OCI-LY7 (cell line): ENCODE measurements around the gene LIPC. TPM values are rescaled to one million over a fixed set of nuclear protein-coding genes. Genes with fewer than 3 reads are reported as not detected.
A peak's percentile ranks its signal among the peaks of the same experiment; 100 is the strongest.

Experiments used
- BruUV-seq: library from RNA; stranded (reverse); fragments of 400-500 nt; replicated peaks from 2 replicates; lab custom pipeline; 2021; lab: Mats Ljungman, UMichigan
- CTCF ChIA-PET: fragments of 300-600 bp; sonication (Branson Sonifier 250); formaldehyde crosslinking; loops from one replicate; lab custom pipeline; 2022; ENCODE audit warnings: antibody characterized with exemption; ENCODE audit not compliant: unreplicated experiment; lab: Charles Lee
- POLR2A ChIA-PET: fragments of 300-600 bp; sonication (Branson Sonifier 250); formaldehyde crosslinking; loops from one replicate; lab custom pipeline; 2022; ENCODE audit warnings: antibody characterized with exemption; lab: Charles Lee
- DNase-seq: peaks from one replicate; pipeline ENCODE4 v3.0.0-alpha.2; 2015; ENCODE audit warnings: low spot score
- H2AFZ ChIP-seq: fragments of 200-600 bp; sonication (generic), shearing (Covaris generic); 2 replicates; pipeline ENCODE4 v1.6.1; 2014; ENCODE audit warnings: mild to moderate bottlenecking, antibody characterized with exemption, low read length, moderate library complexity
- H3K27ac ChIP-seq: fragments of 200-600 bp; sonication (generic); 2 replicates; pipeline ENCODE4 v1.5.1; 2014; ENCODE audit warnings: mixed run types, low read depth, mild to moderate bottlenecking, moderate library complexity, low read length, inconsistent platforms; ENCODE audit not compliant: poor library complexity, severe bottlenecking
- H3K36me3 ChIP-seq: fragments of 200-600 bp; sonication (generic); 2 replicates; pipeline ENCODE4 v1.6.1; 2014; ENCODE audit warnings: mild to moderate bottlenecking, antibody characterized with exemption, low read length, moderate library complexity, mixed read lengths; ENCODE audit not compliant: insufficient read depth
- H3K4me1 ChIP-seq: fragments of 200-600 bp; sonication (generic); 2 replicates; pipeline ENCODE4 v1.5.1; 2014; ENCODE audit warnings: mild to moderate bottlenecking, low read length; ENCODE audit not compliant: insufficient read depth, poor library complexity, severe bottlenecking
- H3K4me2 ChIP-seq: fragments of 200-600 bp; sonication (generic); 2 replicates; pipeline ENCODE4 v1.6.1; 2014; ENCODE audit warnings: mild to moderate bottlenecking, low read length
- H3K4me3 ChIP-seq: fragments of 200-600 bp; sonication (generic); 2 replicates; pipeline ENCODE4 v1.5.1; 2014; ENCODE audit warnings: mild to moderate bottlenecking, low read depth, low read length; ENCODE audit not compliant: poor library complexity, severe bottlenecking
- H3K79me2 ChIP-seq: fragments of 200-600 bp; sonication (generic); 2 replicates; pipeline ENCODE4 v1.6.1; 2016; ENCODE audit warnings: low read depth, mild to moderate bottlenecking, low read length, moderate library complexity, mixed read lengths; ENCODE audit not compliant: insufficient read depth
- H3K9me2 ChIP-seq: fragments of 200-600 bp; sonication (generic); 2 replicates; pipeline ENCODE4 v1.6.1; 2016; ENCODE audit warnings: mild to moderate bottlenecking, low read length, mixed read lengths; ENCODE audit not compliant: insufficient read depth
- H3K9me3 ChIP-seq: fragments of 200-600 bp; sonication (generic); 2 replicates; pipeline ENCODE4 v1.6.1; 2014; ENCODE audit warnings: mild to moderate bottlenecking, mixed run types, low read length, mixed read lengths
- H4K20me1 ChIP-seq: fragments of 200-600 bp; sonication (generic); 2 replicates; pipeline ENCODE4 v1.6.1; 2014; ENCODE audit warnings: mild to moderate bottlenecking, antibody characterized with exemption, low read length, moderate library complexity, mixed read lengths; ENCODE audit not compliant: insufficient read depth
- CTCF ChIP-seq: fragments of 200-600 bp; sonication (generic); conservative IDR thresholded peaks from 2 replicates; pipeline ENCODE4 v1.5.1; 2014; ENCODE audit warnings: mild to moderate bottlenecking, antibody characterized with exemption, low read length, moderate library complexity, mixed read lengths
- EZH2phosphoT487 ChIP-seq: fragments of 200-600 bp; sonication (generic); IDR thresholded peaks from 2 replicates; pipeline ENCODE4 v1.6.1; 2018; ENCODE audit warnings: low read depth, borderline replicate concordance, mild to moderate bottlenecking, mixed run types, antibody characterized with exemption, low read length, moderate library complexity, mixed read lengths
- intact Hi-C: fragments of 100-400 bp; cut with micrococcal nuclease; formaldehyde crosslinking; loops from one replicate; pipeline ENCODE4 v1.10.0; 2022; ENCODE audit not compliant: unreplicated experiment
- total RNA-seq, 2 experiments: library from RNA; depleted of rRNA in 1 of 2; stranded (reverse); fragments of >200 nt in 1 of 2; shearing (Covaris generic) in 1 of 2; gene quantifications; 2 replicates each; pipeline ENCODE4 v1.2.3, GENCODE V29; 2014 to 2022

The LIPC gene
- total RNA-seq, 2 experiments from 2014 or later, result 0.50 TPM; not detected in 1

DNA sequence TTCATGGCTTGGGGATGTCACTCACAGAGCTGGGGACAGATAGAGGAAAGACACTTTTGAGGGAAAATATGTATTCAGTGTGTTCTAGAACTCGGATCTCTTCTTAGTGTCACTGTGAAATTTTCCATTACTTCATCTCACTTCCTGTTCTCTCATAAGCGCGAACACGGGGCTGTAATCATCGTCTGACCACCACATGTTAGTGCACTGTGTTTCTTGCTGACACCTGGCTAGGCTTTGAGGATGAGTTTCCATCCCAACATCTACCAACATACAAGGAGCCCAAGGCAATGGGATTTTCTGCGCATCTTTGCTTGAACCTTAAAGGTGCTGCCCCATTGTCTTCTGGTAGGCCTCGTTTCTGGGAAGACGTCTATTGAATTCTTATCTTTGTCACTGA, 84.0 kb downstream of the LIPC start:
- H3K4me2 ChIP-seq, result no peak overlapping the region
- no peak overlapping the region for H3K27ac ChIP-seq
- H3K9me3 ChIP-seq, result no peaks in the 10 kb centered on the region
- H3K36me3 ChIP-seq, result no peaks in the 10 kb centered on the region
- no peaks in the 10 kb centered on the region for H3K9me2 ChIP-seq
- no peaks in the 10 kb centered on the region for H4K20me1 ChIP-seq
- H2AFZ ChIP-seq, result no peak overlapping the region
- DNase-seq, result peak; percentile 24
- ChIA-PET POLR2A (interaction anchor here (0.6 kb wide), 1 partner anchor 226 kb away, joined by 4 read pairs; no protein-coding TSS in a partner anchor), CTCF (no interaction called here)
- no peak overlapping the region for H3K4me3 ChIP-seq
- no TSS peak for BruUV-seq
- TF ChIP-seq EZH2phosphoT487 (no peak), CTCF (no peak)
- no peaks in the 10 kb centered on the region for H3K4me1 ChIP-seq
- H3K79me2 ChIP-seq, result no peaks in the 10 kb centered on the region
- intact Hi-C loops, result no loop called here

DNA sequence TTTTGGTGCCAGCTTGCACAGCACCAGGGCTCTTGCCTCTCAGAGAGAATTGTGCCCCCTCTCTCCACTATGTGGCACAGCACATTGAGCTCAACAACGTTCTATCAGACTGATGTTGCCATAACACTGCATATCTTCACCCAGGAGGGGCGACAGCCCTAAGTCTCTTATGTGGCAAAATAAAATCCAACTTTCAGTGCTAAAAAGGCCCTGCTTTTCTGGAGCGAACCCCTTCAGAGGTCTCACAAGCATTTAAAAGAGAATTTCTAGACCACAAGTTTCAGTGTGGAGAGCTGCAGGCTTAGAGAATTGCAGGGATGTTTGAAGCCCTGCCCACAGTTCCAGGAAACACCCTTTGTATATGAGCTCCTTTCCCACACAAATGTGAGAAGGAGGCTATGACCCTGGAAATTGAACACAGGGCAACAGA, 85.5 kb downstream of the LIPC start:
- no peak for DNase-seq
- no peak overlapping the region for H3K4me3 ChIP-seq
- no peaks in the 10 kb centered on the region for H3K36me3 ChIP-seq
- no peaks in the 10 kb centered on the region for H3K9me2 ChIP-seq
- intact Hi-C loops, result no loop called here
- no peak overlapping the region for H3K4me2 ChIP-seq
- ChIA-PET CTCF (no interaction called here), POLR2A (no interaction called here)
- peak; percentile 43 for TF ChIP-seq CTCF
- no peak for TF ChIP-seq EZH2phosphoT487
- no peaks in the 10 kb centered on the region for H4K20me1 ChIP-seq
- H3K79me2 ChIP-seq, result no peaks in the 10 kb centered on the region
- H3K27ac ChIP-seq, result no peak overlapping the region
- no peaks in the 10 kb centered on the region for H3K4me1 ChIP-seq
- H2AFZ ChIP-seq, result no peak overlapping the region
- no TSS peak for BruUV-seq
- no peaks in the 10 kb centered on the region for H3K9me3 ChIP-seq

- no peaks in the 10 kb centered on the region for H3K4me1 ChIP-seq
- intact Hi-C loops, result no loop called here
- no peaks in the 10 kb centered on the region for H3K9me3 ChIP-seq
- BruUV-seq, result no TSS peak
- H3K36me3 ChIP-seq, result no peaks in the 10 kb centered on the region
- TF ChIP-seq EZH2phosphoT487 (no peak), CTCF (no peak)
- H2AFZ ChIP-seq, result peak overlapping the region; percentile 8; the same call in 1 of the 2 replicates
- no peaks in the 10 kb centered on the region for H3K9me2 ChIP-seq
- ChIA-PET CTCF (no interaction called here), POLR2A (no interaction called here)
- H3K4me3 ChIP-seq, result no peak overlapping the region
- H3K4me2 ChIP-seq, result peak overlapping the region; percentile 19; the same call in 1 of the 2 replicates
- peak; percentile 12 for DNase-seq
- no peaks in the 10 kb centered on the region for H4K20me1 ChIP-seq
- no peaks in the 10 kb centered on the region for H3K79me2 ChIP-seq
- H3K27ac ChIP-seq, result no peak overlapping the region
Measured at GRCh38 chr15:58517682-58518525, 86.1 kb downstream of the LIPC start.
